Stimulated activated CD8-positive, alpha-beta memory T cell treated with anti-CD3 and anti-CD28 coated beads, Interleukin-15, amount 100 ng/mL, for 4 hours (primary cell): ENCODE results near the gene BARD1.
"Not testable (repeated sequence)": the region's sequence is repeated elsewhere in the genome, so short reads cannot be mapped to it uniquely, and the experiment has no call there.

Experiments used
- DNase-seq, 2 donors: peaks; one replicate each; pipeline ENCODE4 v3.0.0-alpha.2; 2020; ENCODE audit warnings: low read depth in 2 of 2

Gene BARD1

DNA sequence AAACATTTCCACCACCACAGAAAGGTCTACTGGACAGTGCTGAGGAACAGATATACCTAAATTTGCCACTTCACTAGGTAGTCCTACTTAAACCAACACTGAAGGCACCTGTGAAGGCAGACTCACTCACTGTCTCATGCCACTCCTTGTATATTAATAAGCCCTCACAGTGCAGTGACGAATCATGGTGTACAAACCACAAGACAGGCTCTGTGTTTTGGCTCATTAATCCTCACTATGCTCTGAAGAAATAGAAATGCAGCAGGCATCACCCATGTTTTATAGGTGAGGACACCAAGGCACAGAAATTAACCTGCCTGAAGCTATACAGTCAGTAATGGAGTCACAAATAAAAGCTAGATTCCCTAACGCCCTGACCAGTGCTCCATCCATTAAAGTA lies 44.3 kb downstream of the BARD1 start:
- DNase-seq: no peak

DNA sequence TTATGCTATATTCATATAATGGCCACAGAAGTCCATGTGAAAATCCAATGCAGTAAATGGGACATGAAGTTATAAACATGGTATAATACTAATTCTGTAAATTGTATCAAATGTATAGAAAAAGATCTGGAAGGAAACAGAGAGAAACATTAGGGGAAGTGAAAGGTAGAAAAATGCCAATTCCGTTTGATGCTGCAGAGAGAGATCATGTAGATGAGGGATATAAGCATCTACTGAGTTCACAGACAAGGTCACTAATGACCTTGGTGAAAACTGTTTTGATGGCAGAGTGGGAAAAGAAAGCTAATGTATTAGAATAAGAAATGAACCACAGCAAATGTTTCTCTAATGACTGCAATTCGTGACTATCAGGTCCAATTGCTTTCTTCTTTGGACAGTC lies 56.0 kb downstream of the BARD1 start:
- DNase-seq: no peak

GRCh38 chr2:214750529-214750928 lies 59.0 kb downstream of the BARD1 start:
- DNase-seq: no peak

- no peak for DNase-seq
Measured at GRCh38 chr2:214747992-214748391, 61.5 kb downstream of the BARD1 start.

- no peak for DNase-seq
Measured at GRCh38 chr2:214742119-214742518, 67.4 kb downstream of the BARD1 start.

DNA sequence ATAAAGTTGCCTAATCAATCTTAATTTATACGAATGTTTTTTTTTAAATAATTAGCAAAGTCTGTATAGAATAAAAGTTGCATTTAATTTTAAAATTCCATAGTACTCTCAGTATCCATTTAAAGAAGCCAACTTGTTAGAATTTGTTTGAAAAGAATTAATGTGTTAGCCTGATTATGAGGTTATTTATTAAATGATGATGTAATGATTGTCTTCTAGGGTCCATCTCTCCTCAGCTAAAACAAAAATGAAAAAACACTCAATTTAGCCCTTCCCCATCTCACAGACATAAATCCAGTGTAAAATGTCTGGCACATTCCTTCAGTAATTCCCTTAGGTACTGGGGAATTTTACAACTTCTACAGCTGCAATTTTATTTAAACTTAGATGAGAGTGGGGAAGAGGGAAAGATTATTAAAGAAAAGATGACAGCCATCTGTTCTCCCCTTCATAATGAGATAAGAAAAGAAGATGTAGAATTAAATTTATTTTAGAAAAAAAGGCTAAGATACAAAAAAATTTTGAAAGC lies 68.6 kb downstream of the BARD1 start:
- no peak for DNase-seq

GRCh38 chr2:214737188-214737587 lies 72.3 kb downstream of the BARD1 start:
- no peak for DNase-seq

DNA sequence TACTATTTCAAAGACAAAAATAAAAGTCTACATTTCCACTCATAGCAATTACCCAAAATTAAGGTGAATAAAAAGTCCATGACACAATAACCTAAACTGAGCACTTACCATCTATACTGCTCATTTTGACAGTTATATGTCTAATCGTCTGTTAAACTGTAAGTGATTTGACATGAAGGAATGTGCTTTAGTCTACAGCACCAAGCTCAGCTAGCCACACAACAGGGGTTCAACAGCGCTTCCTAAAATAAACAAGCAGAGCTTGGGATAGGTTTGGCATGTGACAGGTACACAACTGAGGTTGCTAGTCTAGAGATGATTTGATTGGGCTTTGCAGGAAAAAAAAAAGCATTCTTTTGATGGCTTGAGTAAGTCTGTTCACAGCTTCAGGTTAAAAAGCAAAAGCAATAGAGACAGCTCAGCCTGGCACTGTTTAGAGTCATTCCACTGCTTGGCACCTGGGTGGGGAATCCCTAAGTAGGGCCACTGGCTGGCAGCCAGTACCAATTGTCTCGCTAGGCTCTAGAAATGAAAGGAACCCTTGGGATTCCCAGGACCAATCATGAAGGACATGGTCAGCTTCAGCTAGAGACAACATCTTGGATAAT lies 78.6 kb downstream of the BARD1 start:
- DNase-seq: no peak

DNA sequence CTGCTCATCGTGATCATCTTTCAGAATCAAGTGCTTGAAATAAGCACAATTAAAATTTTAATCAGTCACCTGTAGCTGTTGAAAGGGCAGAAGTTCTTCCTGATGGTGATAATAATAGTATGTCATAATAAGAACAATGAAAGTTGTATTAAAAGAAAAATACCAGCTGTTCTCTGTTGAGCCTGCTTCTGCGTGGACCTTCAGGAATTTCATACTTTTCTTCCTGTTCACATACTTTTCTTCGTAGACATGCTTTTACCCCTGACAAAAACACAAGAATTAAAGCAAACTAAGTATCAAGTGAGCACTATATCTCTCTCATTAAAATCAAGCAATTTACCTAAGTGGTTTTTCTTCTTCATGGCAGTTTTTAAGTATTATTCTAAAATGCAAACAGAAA lies 79.2 kb downstream of the BARD1 start:
- no peak for DNase-seq

DNA sequence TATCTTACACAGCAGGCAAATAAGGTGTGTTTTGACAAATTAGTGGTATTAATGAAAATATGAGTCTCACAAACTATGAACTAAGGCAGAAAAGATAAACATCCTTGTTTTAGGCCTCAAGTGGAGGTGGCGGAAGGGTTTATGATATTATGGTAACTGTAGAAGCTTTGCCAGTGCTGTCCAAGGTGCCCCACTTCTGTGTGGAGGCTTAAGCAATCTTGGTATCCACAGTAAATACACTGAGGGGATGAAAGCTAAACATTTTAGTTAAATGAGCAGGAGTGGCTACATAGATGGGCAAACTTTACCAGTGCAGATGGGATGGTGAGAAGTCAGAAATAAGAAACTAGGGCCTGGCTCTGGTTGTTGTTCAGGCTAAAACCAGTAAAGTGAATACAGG lies 84.7 kb downstream of the BARD1 start:
- no peak for DNase-seq

DNA sequence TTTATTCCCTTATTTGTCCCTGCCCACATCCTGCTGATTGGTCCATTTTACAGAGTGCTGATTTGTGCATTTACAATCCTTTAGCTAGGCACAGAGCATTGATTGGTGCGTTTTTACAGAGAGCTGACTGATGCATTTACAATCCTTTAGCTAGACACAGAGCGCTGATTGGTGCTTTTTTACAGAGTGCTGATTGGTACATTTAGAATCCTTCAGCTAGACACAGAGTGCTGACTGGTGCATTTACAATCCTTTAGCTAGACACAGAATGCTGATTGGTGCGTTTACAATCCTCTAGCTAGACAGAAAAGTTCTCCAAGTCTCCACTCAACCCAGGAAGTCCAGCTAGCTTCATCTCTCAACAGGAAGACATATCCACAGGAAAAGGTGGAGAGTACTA lies 91.6 kb downstream of the BARD1 start:
- DNase-seq: not testable (repeated sequence)

- no peak for DNase-seq
Measured at GRCh38 chr2:214716811-214717560, 92.5 kb downstream of the BARD1 start.

DNA sequence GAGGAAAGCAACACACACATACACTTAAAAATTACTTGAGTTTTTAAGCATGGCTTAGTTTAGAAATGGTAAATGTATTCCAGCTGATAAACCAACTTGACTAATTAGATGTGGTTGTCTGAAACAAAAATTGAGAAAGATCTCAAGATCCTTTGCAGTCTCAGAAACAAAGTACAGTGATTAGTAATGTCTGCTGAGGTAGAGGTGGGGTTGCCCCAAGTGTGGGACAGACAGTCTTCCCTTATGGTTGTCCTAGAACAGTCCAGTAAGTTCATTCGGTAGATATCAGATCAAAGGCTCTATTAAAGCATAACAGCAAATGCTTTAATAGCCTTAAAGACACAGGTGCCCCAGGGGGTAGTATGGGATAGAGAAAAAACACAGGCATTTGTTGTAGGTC lies 94.5 kb downstream of the BARD1 start:
- DNase-seq: no peak

GRCh38 chr2:214713080-214713830 lies 96.2 kb downstream of the BARD1 start:
- no peak for DNase-seq

- DNase-seq: no peak
Measured at GRCh38 chr2:214710729-214711128, 98.8 kb downstream of the BARD1 start.

DNA sequence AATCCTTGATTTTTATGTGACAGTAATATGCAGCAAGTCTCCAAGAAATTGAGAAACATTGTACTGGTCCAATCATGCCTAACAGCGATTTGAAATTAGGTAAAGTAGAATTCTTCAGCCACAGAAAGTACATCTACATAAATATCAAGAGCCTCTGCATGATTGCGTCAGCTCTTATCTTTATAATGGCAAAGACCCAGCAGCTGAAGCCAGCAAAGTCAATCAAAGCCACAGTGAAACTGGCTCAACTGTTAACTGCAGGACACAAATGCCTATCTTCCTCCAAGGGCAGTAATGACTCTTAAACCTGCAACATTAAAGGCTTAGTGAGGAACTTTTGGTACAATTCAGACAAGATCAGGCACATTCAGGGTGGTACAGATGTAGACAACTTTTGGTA lies 102.5 kb downstream of the BARD1 start:
- no peak for DNase-seq

- no peak for DNase-seq
Measured at GRCh38 chr2:214699236-214699635, 110.2 kb downstream of the BARD1 start.

DNA sequence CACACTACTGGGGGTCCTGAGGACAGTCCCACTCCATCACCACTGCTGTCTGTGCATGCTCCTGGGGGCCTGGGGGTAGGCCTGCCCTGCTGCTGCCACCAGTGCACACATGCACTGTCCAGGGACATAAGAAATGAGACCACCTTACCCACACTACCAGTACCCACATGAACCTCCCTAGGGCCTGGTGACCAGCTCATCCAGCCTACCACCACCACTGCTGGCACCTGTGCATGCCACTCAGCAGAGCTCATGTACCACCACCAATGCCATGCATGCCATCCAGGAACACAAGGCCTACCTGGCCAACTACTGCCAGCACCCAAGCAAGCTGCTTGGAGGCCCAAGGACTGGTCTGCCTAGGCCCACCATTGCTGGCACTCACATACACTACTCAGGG lies 112.8 kb downstream of the BARD1 start:
- DNase-seq: no peak

- DNase-seq: no peak
Measured at GRCh38 chr2:214695789-214696188, 113.7 kb downstream of the BARD1 start.

DNA sequence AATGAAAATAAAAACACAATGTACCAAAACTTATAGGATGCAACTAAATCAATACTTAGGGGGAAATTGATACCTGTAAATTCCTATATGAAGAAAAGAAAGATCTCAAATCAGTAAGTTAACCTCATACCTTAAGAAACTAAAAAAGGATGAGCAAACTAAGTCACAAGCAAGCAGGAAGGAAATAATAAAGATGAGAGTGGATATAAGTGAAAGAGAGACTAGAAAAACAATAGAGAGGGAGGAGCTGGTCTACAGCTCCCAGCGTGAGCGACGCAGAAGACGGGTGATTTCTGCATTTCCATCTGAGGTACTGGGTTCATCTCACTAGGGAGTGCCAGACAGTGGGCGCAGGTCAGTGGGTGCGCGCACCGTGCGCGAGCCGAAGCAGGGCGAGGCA lies 125.9 kb downstream of the BARD1 start:
- DNase-seq: not testable (repeated sequence)

DNA sequence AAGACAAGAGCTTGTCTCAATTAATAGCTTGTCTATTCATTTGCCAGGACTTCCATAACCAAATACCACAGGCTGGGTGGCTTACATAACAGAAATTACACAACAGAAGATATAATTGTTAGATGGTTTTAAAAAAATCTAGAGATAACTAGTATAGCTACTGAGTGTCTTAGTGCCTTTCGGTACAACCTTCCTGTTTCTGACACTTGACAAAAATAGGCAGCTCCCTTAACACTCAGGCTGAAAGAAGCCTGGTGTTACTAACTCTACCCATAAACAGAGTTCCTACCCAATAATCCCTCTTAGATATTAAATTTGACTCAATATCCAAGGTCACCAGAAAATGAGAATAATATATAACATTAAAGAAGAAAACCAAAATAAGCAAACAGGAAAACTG lies 129.7 kb downstream of the BARD1 start:
- no peak for DNase-seq

GRCh38 chr2:214676421-214677089 lies 132.9 kb downstream of the BARD1 start:
- no peak for DNase-seq
